HG02938 (cell line): ENCODE results near the gene RBBP4.
"Not testable (repeated sequence)": the region's sequence is repeated elsewhere in the genome, so short reads cannot be mapped to it uniquely, and the experiment has no call there.

Source experiments
- ATAC-seq: cut with Tn5 transposase; IDR thresholded peaks from one replicate; pipeline ENCODE4 v1.9.1; 2021; ENCODE audit warnings: mild to moderate bottlenecking, moderate library complexity; ENCODE audit not compliant: unreplicated experiment

The RBBP4 gene

DNA sequence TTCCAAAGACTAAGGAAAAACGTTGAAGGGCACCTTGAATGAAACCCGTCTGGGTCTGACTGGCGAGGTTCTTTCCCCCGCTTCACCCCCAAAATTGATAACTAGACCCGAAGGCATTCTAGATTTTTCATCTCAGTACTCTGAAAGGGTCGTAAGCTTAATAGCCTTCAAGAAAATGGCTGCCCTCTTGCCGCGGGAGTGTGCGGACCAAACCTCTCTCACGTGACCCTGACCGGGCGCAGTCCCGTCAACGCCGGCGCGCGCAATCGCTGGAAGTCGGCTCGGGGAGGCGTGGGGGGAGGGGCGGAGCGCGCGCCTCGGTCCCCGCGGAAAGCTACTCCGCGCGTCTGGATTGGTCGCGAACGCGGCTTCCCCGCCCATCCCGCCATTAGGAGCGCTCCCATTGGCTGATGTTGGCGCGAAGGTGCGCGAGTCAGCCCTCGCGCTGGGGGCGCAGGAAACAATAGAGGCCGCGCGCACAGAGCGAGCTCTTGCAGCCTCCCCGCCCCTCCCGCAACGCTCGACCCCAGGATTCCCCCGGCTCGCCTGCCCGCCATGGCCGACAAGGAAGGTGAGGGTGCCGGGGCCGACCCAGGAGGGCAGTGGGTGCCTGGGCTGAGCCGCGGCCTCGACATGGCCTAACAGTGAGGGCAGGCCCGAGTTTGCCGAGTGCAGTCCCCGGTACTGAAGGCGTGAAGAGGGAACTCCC lies at the start of gene RBBP4:
TSS of gene RBBP4 (plus strand) at position 457 of the 709 bp plus-strand sequence. CDS start at position 556, 99 bp downstream.
- peak; percentile 81 for ATAC-seq

DNA sequence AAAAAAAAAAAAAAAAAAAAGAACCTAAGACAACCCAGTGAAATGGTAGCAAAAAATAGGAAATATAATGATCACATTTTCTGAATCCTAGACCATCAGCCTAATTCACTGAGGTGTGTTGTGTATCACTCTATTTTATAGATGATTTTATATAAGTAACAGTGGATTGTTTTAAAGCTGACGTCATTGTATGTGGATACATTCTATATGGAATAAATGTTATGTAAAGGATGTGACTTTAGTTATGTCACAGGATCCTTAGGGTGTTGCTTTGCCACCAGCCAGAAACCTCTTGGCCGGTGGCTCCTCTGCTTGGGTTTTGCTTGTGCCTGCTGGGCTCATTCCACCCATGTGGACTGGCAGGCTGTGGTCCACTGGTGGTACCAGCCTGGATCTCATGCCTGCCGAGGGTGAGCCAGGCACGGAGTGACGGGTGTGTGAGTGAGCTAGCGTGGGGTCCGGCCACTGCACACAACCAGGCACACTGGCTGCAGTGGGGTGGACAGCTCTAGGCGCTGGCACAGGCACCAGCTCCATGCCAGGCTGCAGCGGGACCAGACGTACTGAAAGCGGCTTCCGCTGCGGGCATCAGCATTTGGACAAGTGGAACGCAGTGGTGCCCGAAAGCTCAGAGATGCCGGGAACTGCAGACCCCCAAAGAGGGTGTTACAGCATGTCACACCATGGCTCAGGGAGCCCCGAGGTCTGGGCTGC lies 45.1 kb upstream of the RBBP4 start:
- ATAC-seq: no peak

DNA sequence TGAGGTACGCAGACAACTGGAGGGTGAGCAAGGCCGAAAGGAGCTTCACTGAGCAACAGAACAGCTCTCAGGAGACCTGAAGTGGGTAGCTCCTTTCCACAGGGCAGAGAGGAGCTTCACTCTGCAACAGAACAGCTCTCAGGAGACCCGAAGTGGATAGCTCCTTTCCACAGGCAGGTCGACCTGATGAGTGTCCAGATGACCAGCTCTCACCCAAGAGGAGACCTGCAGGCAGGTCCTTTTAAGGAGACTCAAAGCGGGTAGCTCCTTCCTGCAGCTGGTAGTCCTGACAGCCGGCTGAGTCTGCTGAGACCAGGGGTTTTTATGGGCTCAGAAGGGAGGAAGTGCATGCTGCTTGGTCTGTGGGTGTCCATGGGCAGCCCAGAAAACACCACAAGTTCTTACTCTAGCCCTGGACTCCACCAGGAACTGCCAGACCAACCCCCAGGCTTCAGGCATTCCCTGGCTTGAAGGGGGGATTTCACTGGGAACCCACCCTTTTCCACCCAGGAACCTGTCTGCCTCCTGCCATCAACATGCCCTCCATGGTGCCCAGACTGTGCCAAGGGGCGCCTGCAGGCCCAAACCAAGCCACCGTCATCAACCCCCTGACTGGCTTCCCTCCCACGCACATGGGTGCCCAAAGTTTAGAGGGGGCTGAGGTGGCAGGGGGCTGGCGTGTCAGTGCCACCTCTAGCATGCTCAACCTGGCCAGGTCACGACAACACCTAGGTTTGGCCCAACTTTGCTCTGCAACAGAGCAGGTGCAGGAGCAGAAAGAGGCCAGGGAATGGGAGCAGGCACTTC lies 44.2 kb upstream of the RBBP4 start:
- no peak for ATAC-seq

DNA sequence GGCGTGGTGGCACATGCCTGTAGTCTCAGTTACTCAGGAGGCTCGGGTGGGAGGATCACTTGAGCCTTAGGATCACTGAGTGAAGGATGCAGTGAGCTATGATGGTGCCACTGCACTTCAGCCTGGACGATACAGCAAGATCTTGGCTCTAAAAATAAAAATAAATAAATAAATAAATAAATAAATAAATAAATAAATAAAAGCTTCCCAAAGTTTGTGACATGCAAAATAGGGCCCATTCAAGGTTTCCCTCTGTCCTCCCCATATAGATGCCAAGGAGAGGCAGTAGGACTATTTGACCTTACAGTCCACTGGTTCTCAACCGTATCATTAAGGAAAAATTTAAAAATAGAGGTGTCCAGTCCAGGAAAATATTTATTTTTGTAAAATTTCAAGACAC lies 41.8 kb upstream of the RBBP4 start:
- ATAC-seq: no peak

DNA sequence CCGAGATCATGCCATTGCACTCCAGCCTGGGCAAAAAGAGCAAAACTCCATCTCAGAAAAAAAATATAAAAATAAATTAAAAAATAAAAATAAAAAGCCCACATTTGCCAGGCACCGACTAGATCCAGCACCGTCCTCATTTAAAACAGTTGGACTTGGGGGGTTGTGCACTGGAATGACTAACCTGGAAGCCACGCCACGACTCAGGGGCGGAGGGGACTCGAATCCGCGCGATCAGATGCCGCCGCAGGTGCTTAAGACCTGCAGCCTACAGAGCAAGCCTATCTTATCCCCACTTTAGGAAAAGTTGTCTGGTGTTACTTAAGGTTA lies 39.2 kb upstream of the RBBP4 start:
- ATAC-seq: no peak

DNA sequence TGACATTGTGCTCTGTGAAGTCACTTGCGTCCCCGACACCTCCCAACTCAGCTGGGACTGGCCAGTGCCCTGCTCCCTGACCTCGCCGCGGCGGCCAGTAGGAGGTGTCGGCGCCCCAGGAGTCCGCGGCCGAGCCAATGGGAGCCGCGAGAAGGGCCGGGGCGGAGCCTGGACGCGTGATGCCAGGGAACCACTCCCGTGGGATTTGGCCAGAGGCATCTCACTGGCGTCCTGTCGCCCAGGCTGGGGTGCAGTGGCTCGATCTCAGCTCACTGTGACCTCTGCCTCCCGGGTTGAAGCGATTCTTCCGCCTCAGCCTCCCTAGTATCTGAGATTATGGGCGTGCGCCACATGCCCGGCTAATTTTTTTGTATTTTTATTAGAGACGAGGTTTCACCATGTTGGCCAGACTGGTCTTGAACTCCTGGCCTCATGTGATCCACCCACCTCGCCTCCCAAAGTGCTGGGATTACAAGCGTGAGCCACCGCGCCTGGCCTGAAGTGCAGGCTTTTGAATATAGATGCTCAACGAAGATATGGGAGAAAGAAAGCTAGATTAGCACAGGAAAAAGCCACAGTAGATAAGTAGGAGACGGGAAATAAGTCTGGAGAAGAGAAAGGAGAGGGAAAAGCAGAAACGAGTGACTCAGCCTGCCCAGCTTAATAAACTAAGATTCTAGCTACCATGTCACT lies 38.7 kb upstream of the RBBP4 start:
- no peak for ATAC-seq

DNA sequence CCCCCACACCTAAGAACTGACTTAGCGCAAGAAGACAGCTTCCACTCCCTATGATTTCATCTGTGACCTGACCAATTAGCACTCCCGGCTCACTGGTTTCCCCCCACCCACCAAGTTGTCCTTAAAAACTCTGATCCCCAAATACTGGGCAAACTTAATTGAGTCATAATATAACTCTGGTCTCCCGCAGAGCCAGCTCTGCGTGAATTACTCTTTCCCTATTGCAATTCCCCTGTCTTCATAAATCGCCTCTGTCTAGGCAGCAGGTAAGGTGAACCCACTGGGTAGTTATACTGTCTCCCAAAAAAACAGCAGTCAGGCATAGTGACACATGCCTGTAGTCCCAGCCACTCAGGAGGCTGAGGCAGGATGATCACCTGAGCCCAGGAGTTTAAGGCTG lies 37.5 kb upstream of the RBBP4 start:
- no peak for ATAC-seq

DNA sequence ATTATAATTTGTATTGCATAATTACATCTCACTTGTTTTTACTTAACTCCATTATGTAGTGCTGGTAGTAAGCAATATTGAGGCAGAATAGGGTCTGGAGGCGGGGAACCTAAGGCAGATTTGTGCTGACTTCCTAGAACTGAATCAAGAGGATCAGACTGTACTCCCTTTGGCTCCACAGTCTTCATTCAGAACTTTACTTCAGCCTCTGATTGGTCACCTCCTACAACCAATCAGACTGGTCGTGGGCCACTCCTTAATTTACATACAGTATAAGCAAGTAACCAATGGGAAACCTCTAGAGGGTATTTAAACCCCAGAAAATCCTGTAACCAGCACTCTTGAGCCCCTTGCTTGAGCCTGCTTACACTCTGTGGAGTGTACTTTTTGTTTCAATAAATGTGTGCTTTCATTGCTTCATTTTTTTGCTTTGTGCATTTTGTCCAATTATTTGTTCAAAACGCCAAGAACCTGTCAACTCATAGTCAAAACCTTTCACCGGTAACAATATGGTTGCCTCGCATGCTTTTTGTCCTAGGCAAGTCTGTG lies 32.3 kb upstream of the RBBP4 start:
- ATAC-seq: no peak

DNA sequence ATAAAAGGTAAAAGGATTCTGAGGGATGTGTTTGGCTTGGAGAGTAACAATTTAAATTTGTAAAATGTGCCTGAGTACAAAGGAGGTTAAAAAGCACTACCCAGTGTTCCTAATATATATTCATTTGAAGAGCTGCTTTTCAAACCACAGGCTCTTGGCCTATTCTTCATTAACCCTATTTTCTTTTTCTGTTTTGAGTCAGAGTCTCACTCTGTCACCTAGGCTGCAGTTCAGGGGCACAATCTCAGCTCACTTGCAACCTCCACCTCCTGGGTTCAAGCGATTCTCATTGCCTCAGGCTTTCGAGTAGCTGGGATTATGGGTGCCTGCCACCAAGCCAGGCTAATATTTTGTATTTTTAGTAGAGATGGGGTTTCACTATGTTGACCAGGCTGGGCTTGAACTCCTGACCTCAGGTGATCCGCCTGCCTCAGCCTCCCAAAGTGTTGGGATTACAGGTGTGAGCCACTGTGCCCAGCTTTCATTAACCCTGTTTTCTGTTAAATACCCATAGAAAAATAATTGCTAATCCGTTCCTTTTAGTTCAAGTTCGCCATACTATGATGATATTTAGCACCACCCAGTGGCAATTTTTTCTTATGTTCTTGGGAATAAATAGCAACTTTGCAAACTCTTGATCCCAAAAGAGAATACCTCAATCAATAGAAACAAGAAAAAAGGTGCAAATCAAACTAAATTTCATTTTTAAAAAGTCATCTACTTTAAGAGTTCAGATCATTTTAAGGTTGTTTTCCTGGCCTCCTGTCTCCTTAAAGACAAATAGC lies 31.1 kb upstream of the RBBP4 start:
- ATAC-seq: peak; percentile 65

DNA sequence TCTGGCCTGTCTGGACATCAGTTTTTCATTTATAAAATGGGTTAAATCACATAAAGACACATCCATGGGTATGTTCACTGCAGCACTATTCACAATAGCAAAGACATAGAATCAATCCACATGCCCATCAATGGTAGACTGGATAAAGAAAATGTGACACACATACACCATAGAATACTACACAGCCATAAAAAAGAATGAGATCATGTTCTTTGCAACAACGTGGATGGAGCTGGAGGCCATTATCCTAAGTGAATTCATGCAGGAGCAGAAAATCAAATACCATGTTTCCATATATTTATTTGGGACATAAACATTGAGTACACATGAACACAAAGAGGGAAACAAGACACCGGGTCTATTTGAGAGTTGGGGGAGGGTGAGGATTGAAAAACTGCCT lies 28.8 kb upstream of the RBBP4 start:
- ATAC-seq: no peak

DNA sequence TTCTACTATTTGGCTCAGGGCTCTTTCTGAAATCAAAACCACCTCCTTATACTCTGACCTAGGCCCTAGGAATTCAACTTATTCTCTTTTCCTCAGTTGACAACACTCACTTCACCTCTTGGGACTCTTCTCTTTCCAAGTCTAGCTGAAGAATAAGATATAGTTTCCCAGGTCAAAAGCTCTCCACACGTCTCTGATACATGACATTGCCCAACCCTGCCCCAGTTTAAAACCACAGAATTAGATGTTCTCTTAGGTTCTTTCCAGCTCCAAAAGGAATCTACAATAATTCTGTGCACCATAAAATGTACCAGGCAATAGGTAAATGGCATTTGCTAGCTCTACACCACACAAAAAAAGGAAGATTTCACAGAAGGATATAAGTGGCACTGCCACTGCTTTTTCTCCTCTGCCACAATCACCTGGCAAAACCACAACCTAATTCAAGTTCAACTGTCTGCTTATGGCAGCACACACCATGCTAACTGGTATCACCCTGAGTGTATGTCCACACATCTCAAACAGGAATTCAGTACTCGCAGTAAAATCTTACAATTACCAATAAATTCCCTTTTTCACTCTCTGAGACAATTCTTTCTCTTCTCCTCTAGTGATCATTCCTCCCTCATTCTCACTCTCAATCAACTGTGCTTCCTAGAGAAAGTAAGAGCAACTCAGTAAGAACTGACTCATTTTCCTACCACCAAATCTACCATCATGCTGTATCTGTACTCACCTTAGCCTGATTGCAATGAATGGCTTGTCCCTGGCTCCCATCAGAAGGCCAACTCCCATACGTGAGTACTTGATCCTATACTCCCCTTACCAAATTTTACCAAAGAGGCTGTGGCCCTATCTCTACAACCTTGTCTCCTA lies 28.0 kb upstream of the RBBP4 start:
- ATAC-seq: no peak

DNA sequence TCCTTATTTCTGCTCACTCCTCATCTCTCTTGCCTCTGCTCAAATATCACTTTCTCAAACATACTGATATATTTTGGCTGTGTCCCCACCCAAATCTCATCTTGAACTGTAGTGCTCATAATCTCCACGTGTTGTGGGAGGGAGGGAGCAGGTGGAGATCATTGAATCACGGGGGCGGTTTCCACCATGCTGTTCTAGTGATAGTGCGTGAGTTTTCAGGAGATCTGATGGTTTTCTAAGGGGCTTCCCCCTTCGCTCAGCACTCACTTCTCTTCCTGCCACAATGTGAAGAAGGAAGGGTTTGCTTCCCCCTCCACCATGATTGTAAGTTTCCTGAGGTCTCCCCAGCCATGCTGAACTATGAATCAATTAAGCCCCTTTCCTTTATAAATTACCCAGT lies 27.2 kb upstream of the RBBP4 start:
- no peak for ATAC-seq

DNA sequence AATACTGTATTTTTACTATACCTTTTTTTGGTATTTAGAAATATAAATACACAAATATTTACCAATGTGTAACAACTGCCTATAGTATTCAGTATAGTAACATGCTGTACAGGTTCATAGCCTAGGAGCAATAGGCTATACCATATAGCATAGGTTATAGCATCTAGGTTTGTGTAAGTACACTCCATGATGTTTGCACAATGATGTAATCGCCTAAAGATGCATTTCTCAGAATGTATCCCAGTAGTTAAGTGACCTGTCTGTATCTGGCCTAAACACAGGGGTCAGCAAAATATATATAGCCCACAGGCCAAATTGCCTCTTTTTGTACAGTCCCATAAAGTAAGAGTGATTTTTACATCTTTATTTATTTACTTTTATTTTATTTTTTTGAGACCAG lies 24.8 kb upstream of the RBBP4 start:
- ATAC-seq: no peak

DNA sequence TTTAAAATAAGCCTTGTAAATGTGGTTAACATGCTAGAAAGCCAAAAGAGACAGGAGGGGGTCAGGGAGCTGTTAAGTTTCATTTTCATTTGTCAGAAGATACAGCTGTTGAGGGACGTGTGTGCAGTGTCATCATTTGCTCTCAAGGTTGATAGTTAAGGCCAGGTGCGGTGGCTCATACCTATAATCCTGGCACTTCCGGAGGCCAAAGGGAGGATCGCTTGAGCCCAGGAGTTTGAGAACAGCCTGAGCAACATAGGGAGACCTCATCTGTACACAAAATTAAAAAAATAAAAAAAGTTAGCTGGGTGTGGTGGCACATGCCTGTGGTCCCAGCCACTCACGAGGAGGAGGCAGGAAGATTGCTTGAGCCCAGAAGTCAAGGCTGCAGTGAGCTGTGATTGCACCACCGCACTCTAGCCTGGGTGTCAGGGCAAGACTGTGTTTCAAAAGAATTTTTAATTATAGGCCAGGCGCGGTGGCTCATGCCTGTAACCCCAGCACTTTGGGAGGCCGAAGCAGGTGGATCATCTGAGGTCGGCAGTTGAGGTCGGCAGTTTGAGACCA lies 23.3 kb upstream of the RBBP4 start:
- peak; percentile 51 for ATAC-seq

DNA sequence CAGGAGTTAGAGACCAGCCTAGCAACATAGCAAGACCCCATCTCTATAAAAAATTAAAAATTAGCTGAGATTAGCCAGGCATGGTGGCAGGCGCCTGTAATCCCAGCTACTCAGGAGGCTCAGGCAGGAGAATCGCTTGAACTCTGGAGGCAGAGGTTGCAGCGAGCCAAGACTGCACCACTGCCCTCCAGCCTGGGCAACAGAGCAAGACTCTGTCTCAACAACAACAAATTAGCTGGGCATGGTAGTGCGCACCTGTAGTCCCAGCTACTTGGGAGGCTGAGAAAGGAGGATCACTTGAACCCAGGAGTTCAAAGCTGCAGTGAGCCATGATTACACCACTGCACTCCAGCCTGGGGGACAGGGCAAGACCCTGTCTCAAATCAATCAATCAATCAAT lies 20.8 kb upstream of the RBBP4 start:
- ATAC-seq: not testable (repeated sequence)

DNA sequence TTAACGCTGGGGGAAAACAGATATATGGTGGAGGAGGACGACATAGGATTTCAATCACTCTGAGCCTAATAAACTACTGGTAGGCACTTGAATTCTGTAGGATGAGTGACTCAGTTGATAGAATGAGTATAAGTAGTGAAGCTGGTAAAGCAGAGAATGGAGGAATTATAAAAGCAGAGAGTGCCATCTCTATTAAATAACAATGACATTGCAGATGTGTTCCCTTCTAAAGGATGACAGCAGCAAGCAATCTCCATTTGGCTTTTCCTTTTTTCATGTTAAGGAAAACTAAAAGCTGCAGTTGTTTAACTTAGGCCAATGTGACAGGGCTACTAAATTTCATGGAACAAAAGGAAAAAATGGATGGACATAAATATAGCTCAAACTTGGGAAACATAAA lies 18.2 kb upstream of the RBBP4 start:
- no peak for ATAC-seq

DNA sequence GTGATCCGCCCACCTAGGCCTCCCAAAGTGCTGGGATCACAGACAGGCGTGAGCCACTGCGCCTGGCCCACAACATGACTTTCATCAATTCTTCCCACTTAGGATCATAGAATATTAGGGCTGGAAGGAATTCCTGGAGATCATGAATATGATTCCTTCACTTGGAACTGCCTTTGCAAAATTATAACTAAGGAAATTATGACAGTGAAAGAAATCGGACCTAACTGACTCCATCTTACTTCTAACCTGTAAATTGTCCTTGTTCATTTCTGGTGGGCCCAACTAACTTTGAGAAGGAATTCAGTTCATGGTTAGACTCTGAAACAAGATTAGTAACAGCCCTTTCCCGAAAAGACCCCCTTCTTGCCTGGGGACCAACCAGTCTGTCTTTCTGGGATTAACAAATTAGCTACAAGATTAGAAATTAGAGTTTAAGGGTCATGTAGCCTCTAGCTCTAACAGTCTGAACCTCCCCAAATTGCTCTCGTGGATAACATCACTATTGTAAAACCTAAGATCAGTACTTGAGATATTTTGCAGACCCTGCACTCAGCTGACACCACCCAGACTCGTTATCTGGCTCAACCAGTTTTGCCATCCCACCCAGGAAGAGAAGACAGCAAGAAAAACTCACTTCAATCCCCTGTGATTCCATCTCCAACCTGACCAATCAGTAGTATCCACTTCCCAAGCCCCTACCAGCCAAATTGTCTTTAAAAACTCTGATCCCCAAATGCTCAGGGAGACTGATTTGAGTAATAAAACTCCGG lies 15.3 kb upstream of the RBBP4 start:
- ATAC-seq: no peak
